Heart left ventricle (tissue), 16 donors: ENCODE data around the gene TLR3. TPM values are rescaled to one million over a fixed set of nuclear protein-coding genes. Genes with fewer than 3 reads are reported as not detected.

Experiments used
- ATAC-seq, 4 donors: fragments of 200-7000 bp; cut with Tn5 transposase; one replicate each; pipeline ENCODE4 v1.9.1; 2020 to 2022; ENCODE audit warnings: moderate library complexity in 4 of 4, mild to moderate bottlenecking in 3 of 4, moderate number of reproducible peaks in 1 of 4
- DNase-seq, 5 donors: peaks; one replicate each; pipeline ENCODE4 v3.0.0-alpha.2; 2020
- H3K27ac ChIP-seq, 12 donors: fragments of 200-600 bp; sonication (generic) in 4 of 12; one replicate each; pipeline versions ENCODE4 v1.5.0 to v1.8.0; 2016 to 2022; ENCODE audit warnings: mild to moderate bottlenecking in 2 of 12
- H3K27me3 ChIP-seq, 9 donors: fragments of 200-600 bp; sonication (generic) in 2 of 9; one replicate each; pipeline versions ENCODE4 v1.5.1 to v1.8.0; 2016 to 2022; ENCODE audit warnings: mild to moderate bottlenecking in 3 of 9
- H3K36me3 ChIP-seq, 9 donors: fragments of 200-600 bp; sonication (generic) in 2 of 9; one replicate each; pipeline versions ENCODE4 v1.5.0 to v1.8.0; 2018 to 2022; ENCODE audit warnings: mild to moderate bottlenecking in 2 of 9
- H3K4me1 ChIP-seq, 12 donors: fragments of 200-600 bp; sonication (generic) in 4 of 12; one replicate each; pipeline versions ENCODE4 v1.5.0 to v1.8.0; 2016 to 2022; ENCODE audit warnings: mild to moderate bottlenecking in 3 of 12
- H3K4me3 ChIP-seq, 12 donors: fragments of 200-600 bp; sonication (generic) in 4 of 12; one replicate each; pipeline versions ENCODE4 v1.5.0 to v1.8.0; 2017 to 2022; ENCODE audit warnings: mild to moderate bottlenecking in 9 of 12, moderate library complexity in 4 of 12
- H3K9me3 ChIP-seq, 12 donors: fragments of 200-600 bp; sonication (generic) in 4 of 12; one replicate each; pipeline versions ENCODE4 v1.5.0 to v1.8.0; 2016 to 2022; ENCODE audit warnings: mild to moderate bottlenecking in 1 of 12
- CTCF ChIP-seq, 12 donors: fragments of 200-600 bp; sonication (generic) in 4 of 12; IDR thresholded peaks; one replicate each; pipeline versions ENCODE4 v1.5.0 to v1.8.0; 2018 to 2022; ENCODE audit warnings: antibody characterized with exemption in 12 of 12, mild to moderate bottlenecking in 5 of 12
- POLR2A ChIP-seq, 2 donors: fragments of 450-650 bp; IDR thresholded peaks; one replicate each; pipeline ENCODE4 v1.6.1; 2017; ENCODE audit warnings: antibody characterized with exemption in 2 of 2, mild to moderate bottlenecking in 2 of 2, moderate library complexity in 2 of 2
- WGBS, 4 donors: extraction: QIAGEN DNeasy Blood & Tissue Kit in 2 of 4; methylation state at CpG; one replicate each; pipeline versions ENCODE4 v1.1.5 to v1.1.7; 2013 to 2018; 5-methylcytosine and 5-hydroxymethylcytosine counted together
- intact Hi-C, 10 donors: fragments of 100-400 bp; cut with DNase I; formaldehyde crosslinking; loops; one replicate each; pipeline versions ENCODE4 v1.11.1 to v1.14.2; 2022
- polyA plus RNA-seq, 2 donors: library from polyadenylated mRNA; stranded (reverse); fragments of 200-250 nt; gene quantifications; one replicate each; pipeline ENCODE4 v1.2.3, GENCODE V29; 2013
- total RNA-seq, 9 donors: library from RNA; depleted of rRNA in 2 of 9; stranded (reverse); fragments of >200 nt in 2 of 9; fragmentation: NEBNext Ultra II Directional in 3 of 9; extraction: Animal tissue kit (Norgen Biotek cat#: 25700) in 3 of 9; gene quantifications; one replicate each; pipeline versions ENCODE4 v1.1.0 to v1.2.4, GENCODE V29; 2016 to 2023
- donor health status: ischemic (EF 13 %, LVEDD 7.1; RV severe dilation, severe dysfunction).
- donor health status: healthy with polysubstance abuse.
- donor health status: DM: no; HTN: yes; CAD: no.
- donor health status: DM: no; HTN: no; CAD: no.
- donor health status: ischemic (EF 25% LVEDD 6.9; RV normal size, moderate dysfunction).
- donor health status: ischemic (EF 25% LVEDD 5.7; RV mildly dilated, moderate dysfunction).
- donor health status: healthy.
- donor health status: DM: yes; HTN: yes; CAD: no.
- donor health status: ischemic (EF 35%, LVEDD 5.7; RV mildly dilated, moderate dysfunction).
- donor health status: nonischemic (EF 11% LVEDD 7.7; RV severe dilation, severe dysfunction).
- donor health status: DM: yes; HTN: yes; CAD: no.
- donor health status: PGD.
- donor health status: ischemic (EF 29% LVEDD 5.4; RV normal size, mild dysfunction).
- donor health status: nonischemic (EF 23%, LVEDD 6.1; RV moderate dilation, normal function).

TLR3 gene
- total and polyA plus RNA-seq, 11 donors = 0.69 to 18.6 (median 2.8) TPM

- DNase-seq = no peak
- TF ChIP-seq CTCF (IDR thresholded peaks at IDR 0.05) = no peak
- TF ChIP-seq POLR2A (IDR thresholded peaks at IDR 0.05) = no peak
- H3K27me3 ChIP-seq = no peaks in the 10 kb centered on the region
- no peaks in the 10 kb centered on the region for H3K4me1 ChIP-seq
- intact Hi-C loops = no loop called here
- no peaks in the 10 kb centered on the region for H3K36me3 ChIP-seq
- no peak for ATAC-seq
- no peak overlapping the region for H3K27ac ChIP-seq
- H3K4me3 ChIP-seq = no peak overlapping the region
- H3K9me3 ChIP-seq = no peaks in the 10 kb centered on the region
- WGBS, 4 donors = 87 to 93% (median 90%) methylated on average over 2 of the region's 2 CpGs
Measured at GRCh38 chr4:186131935-186132334, 63.0 kb downstream of the TLR3 start.

- DNase-seq (no peak), ATAC-seq (peak in 3 of 4 donors; percentile 49 to 59 (median 53))
- Histone ChIP-seq H3K36me3 (no peaks in the 10 kb centered on the region), H3K4me1 (peaks cover 0 to 5% (median 0%) of the 10 kb centered on the region in 12 donors), H3K4me3 (no peak overlapping the region), H3K9me3 (no peaks in the 10 kb centered on the region), H3K27me3 (no peaks in the 10 kb centered on the region), H3K27ac (no peak overlapping the region)
- WGBS, 4 donors = 25 to 32% (median 29%) methylated on average over 4 of the region's 4 CpGs
- intact Hi-C loops = no loop called here
- TF ChIP-seq CTCF (IDR thresholded peaks at IDR 0.05) = peak in 1 of 12 donors; percentile 6
- TF ChIP-seq POLR2A (IDR thresholded peaks at IDR 0.05) = no peak
Measured at GRCh38 chr4:186132577-186133242, 63.8 kb downstream of the TLR3 start.

- Histone ChIP-seq H3K9me3 (no peaks in the 10 kb centered on the region), H3K4me1 (peaks cover 0 to 5% (median 0%) of the 10 kb centered on the region in 12 donors), H3K4me3 (no peak overlapping the region), H3K27ac (no peak overlapping the region), H3K27me3 (no peaks in the 10 kb centered on the region), H3K36me3 (no peaks in the 10 kb centered on the region)
- intact Hi-C loops = no loop called here
- ATAC-seq (peak in 1 of 4 donors; percentile 49), DNase-seq (no peak)
- WGBS, 4 donors = 77 to 83% (median 82%) methylated on average over 3 of the region's 3 CpGs
- no peak for TF ChIP-seq POLR2A (IDR thresholded peaks at IDR 0.05)
- TF ChIP-seq CTCF (IDR thresholded peaks at IDR 0.05) = no peak
Measured at GRCh38 chr4:186134257-186134656, 65.3 kb downstream of the TLR3 start.

- WGBS, 4 donors = 93 to 95% (median 94%) methylated on average over 11 of the region's 11 CpGs
- no peak for TF ChIP-seq CTCF (IDR thresholded peaks at IDR 0.05)
- TF ChIP-seq POLR2A (IDR thresholded peaks at IDR 0.05) = no peak
- ATAC-seq (no peak), DNase-seq (no peak)
- no peak overlapping the region for H3K27ac ChIP-seq
- H3K9me3 ChIP-seq = no peaks in the 10 kb centered on the region
- H3K4me1 ChIP-seq = peaks cover 0 to 5% (median 0%) of the 10 kb centered on the region in 12 donors
- intact Hi-C loops = loop anchor here in 9 of 10 donors (5.0 kb wide), 2 partner anchors 58 to 68 kb away; partner anchors contain the start of gene TLR3 (in 8 of the 9)
- no peak overlapping the region for H3K4me3 ChIP-seq
- no peaks in the 10 kb centered on the region for H3K27me3 ChIP-seq
- no peaks in the 10 kb centered on the region for H3K36me3 ChIP-seq
Measured at GRCh38 chr4:186134861-186135260, 65.9 kb downstream of the TLR3 start.
